ENCODE results near the gene LMTK3. TPM values are rescaled to one million over a fixed set of nuclear protein-coding genes. Genes with fewer than 3 reads are reported as not detected.

LMTK3 gene
- polyA plus RNA-seq, 1 of the 3 experiments (the other 2 are of a cell fraction) = 3.2 TPM

- no peaks in the 10 kb centered on the region for H3K4me1 ChIP-seq (ENCODE audit: control insufficient read depth in 1 of 2, insufficient read depth in 2 of 2, low read depth in 1 of 2, low read length in 1 of 2)
- peaks cover 11 to 17% of the 10 kb centered on the region in 2 experiments for H3K36me3 ChIP-seq (replicated peaks in 1 of 2; ENCODE audit: control insufficient read depth in 1 of 2, insufficient read depth in 2 of 2, low read length in 1 of 2)
- H3K79me2 ChIP-seq (ENCODE audit: insufficient read depth) = peaks cover 8% of the 10 kb centered on the region; the same call in 1 of the 2 replicates
- H2AFZ ChIP-seq (ENCODE audit: low read depth) = no peak overlapping the region
- TF ChIP-seq SIN3A (IDR thresholded peaks at IDR 0.05; ENCODE audit: borderline replicate concordance, low read depth, low read length) (no peak), JUND (IDR thresholded peaks at IDR 0.05) (no peak), IRF3 (IDR thresholded peaks at IDR 0.05; ENCODE audit: low read depth, low read length) (no peak), MAX (IDR thresholded peaks at IDR 0.05; ENCODE audit: low read depth) (no peak), FOXJ3 (CRISPR knock-in tag; IDR thresholded peaks at IDR 0.05) (no peak), ZBTB33 (IDR thresholded peaks at IDR 0.05; ENCODE audit: borderline replicate concordance, low read depth) (no peak), RCOR1 (IDR thresholded peaks at IDR 0.05; ENCODE audit: low read length) (no peak), TEAD4 (IDR thresholded peaks at IDR 0.05; ENCODE audit: borderline replicate concordance, insufficient read depth) (no peak), ELF1 (IDR thresholded peaks at IDR 0.05) (no peak), TAF1 (IDR thresholded peaks at IDR 0.05; ENCODE audit: borderline replicate concordance, low read depth, low read length) (no peak), NRF1 (IDR thresholded peaks at IDR 0.05; ENCODE audit: low read depth, low read length) (no peak), POLR2AphosphoS5 (IDR thresholded peaks at IDR 0.05; ENCODE audit: low read depth, low read length) (no peak), RFX5 (IDR thresholded peaks at IDR 0.05; ENCODE audit: low read length) (no peak), MEF2A (IDR thresholded peaks at IDR 0.05; ENCODE audit: borderline replicate concordance, low read depth) (no peak), CTCF (IDR thresholded peaks at IDR 0.05) (no peak), NFIC (IDR thresholded peaks at IDR 0.05; ENCODE audit: borderline replicate concordance) (no peak), GABPA (IDR thresholded peaks at IDR 0.05; ENCODE audit: low read depth) (no peak)
- TF ChIP-seq, protein P1, sequence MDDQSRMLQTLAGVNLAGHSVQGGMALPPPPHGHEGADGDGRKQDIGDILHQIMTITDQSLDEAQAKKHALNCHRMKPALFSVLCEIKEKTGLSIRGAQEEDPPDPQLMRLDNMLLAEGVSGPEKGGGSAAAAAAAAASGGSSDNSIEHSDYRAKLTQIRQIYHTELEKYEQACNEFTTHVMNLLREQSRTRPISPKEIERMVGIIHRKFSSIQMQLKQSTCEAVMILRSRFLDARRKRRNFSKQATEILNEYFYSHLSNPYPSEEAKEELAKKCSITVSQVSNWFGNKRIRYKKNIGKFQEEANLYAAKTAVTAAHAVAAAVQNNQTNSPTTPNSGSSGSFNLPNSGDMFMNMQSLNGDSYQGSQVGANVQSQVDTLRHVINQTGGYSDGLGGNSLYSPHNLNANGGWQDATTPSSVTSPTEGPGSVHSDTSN (IDR thresholded peaks at IDR 0.05) = no peak
- ChIA-PET CTCF (no interaction called here), POLR2A (no interaction called here)
- WGBS (ENCODE audit: low lambda C conversion rate) = 98% methylated on average over 2 of the region's 2 CpGs
- no peaks in the 10 kb centered on the region for H3K9me3 ChIP-seq
- no peak overlapping the region for H3K4me2 ChIP-seq
- H4K20me1 ChIP-seq (ENCODE audit: insufficient read depth) = no peaks in the 10 kb centered on the region
- H3K27ac ChIP-seq (ENCODE audit: low read depth in 2 of 2, low read length in 1 of 2) = no peak overlapping the region
- DNase-seq = no peak
- no peaks in the 10 kb centered on the region for H3K27me3 ChIP-seq (ENCODE audit: insufficient read depth)
- no peak overlapping the region for H3K9ac ChIP-seq
- H3F3A ChIP-seq (replicated peaks; ENCODE audit: insufficient read depth) = peaks cover 10% of the 10 kb centered on the region
- no peak overlapping the region for H3K4me3 ChIP-seq (ENCODE audit: low read depth in 2 of 2, low read length in 1 of 2)
- H3K9me2 ChIP-seq = no peaks in the 10 kb centered on the region
Observed at GRCh38 chr19:48458016-48458415, 53.6 kb downstream of the LMTK3 start.

Measured in SK-N-SH (cell line).